Heart left ventricle (tissue), 16 donors: ENCODE data around the gene CIAO3. TPM values are rescaled to one million over a fixed set of nuclear protein-coding genes. Genes with fewer than 3 reads are reported as not detected.

Experiments
- ATAC-seq, 4 donors: fragments of 200-7000 bp; cut with Tn5 transposase; one replicate each; pipeline ENCODE4 v1.9.1; 2020 to 2022; ENCODE audit warnings: moderate library complexity in 4 of 4, mild to moderate bottlenecking in 3 of 4, moderate number of reproducible peaks in 1 of 4
- DNase-seq, 5 donors: peaks; one replicate each; pipeline ENCODE4 v3.0.0-alpha.2; 2020
- H3K27ac ChIP-seq, 12 donors: fragments of 200-600 bp; sonication (generic) in 4 of 12; one replicate each; pipeline versions ENCODE4 v1.5.0 to v1.8.0; 2016 to 2022; ENCODE audit warnings: mild to moderate bottlenecking in 2 of 12
- H3K27me3 ChIP-seq, 9 donors: fragments of 200-600 bp; sonication (generic) in 2 of 9; one replicate each; pipeline versions ENCODE4 v1.5.1 to v1.8.0; 2016 to 2022; ENCODE audit warnings: mild to moderate bottlenecking in 3 of 9
- H3K36me3 ChIP-seq, 9 donors: fragments of 200-600 bp; sonication (generic) in 2 of 9; one replicate each; pipeline versions ENCODE4 v1.5.0 to v1.8.0; 2018 to 2022; ENCODE audit warnings: mild to moderate bottlenecking in 2 of 9
- H3K4me1 ChIP-seq, 12 donors: fragments of 200-600 bp; sonication (generic) in 4 of 12; one replicate each; pipeline versions ENCODE4 v1.5.0 to v1.8.0; 2016 to 2022; ENCODE audit warnings: mild to moderate bottlenecking in 3 of 12
- H3K4me3 ChIP-seq, 12 donors: fragments of 200-600 bp; sonication (generic) in 4 of 12; one replicate each; pipeline versions ENCODE4 v1.5.0 to v1.8.0; 2017 to 2022; ENCODE audit warnings: mild to moderate bottlenecking in 9 of 12, moderate library complexity in 4 of 12
- H3K9me3 ChIP-seq, 12 donors: fragments of 200-600 bp; sonication (generic) in 4 of 12; one replicate each; pipeline versions ENCODE4 v1.5.0 to v1.8.0; 2016 to 2022; ENCODE audit warnings: mild to moderate bottlenecking in 1 of 12
- POLR2A ChIP-seq, 2 donors: fragments of 450-650 bp; IDR thresholded peaks; one replicate each; pipeline ENCODE4 v1.6.1; 2017; ENCODE audit warnings: antibody characterized with exemption in 2 of 2, mild to moderate bottlenecking in 2 of 2, moderate library complexity in 2 of 2
- WGBS, 4 donors: extraction: QIAGEN DNeasy Blood & Tissue Kit in 2 of 4; methylation state at CpG; one replicate each; pipeline versions ENCODE4 v1.1.5 to v1.1.7; 2013 to 2018; 5-methylcytosine and 5-hydroxymethylcytosine counted together
- intact Hi-C, 10 donors: fragments of 100-400 bp; cut with DNase I; formaldehyde crosslinking; loops; one replicate each; pipeline versions ENCODE4 v1.11.1 to v1.14.2; 2022
- polyA plus RNA-seq, 2 donors: library from polyadenylated mRNA; stranded (reverse); fragments of 200-250 nt; gene quantifications; one replicate each; pipeline ENCODE4 v1.2.3, GENCODE V29; 2013
- total RNA-seq, 9 donors: library from RNA; depleted of rRNA in 2 of 9; stranded (reverse); fragments of >200 nt in 2 of 9; fragmentation: NEBNext Ultra II Directional in 3 of 9; extraction: Animal tissue kit (Norgen Biotek cat#: 25700) in 3 of 9; gene quantifications; one replicate each; pipeline versions ENCODE4 v1.1.0 to v1.2.4, GENCODE V29; 2016 to 2023
- TF ChIP-seq, protein P1 (sequence below), 12 donors: fragments of 200-600 bp; sonication (generic) in 4 of 12; IDR thresholded peaks; one replicate each; pipeline versions ENCODE4 v1.5.0 to v1.8.0; 2018 to 2022; ENCODE audit warnings: antibody characterized with exemption in 12 of 12, mild to moderate bottlenecking in 5 of 12
- donor health status: ischemic (EF 13 %, LVEDD 7.1; RV severe dilation, severe dysfunction).
- donor health status: healthy with polysubstance abuse.
- donor health status: DM: no; HTN: yes; CAD: no.
- donor health status: DM: no; HTN: no; CAD: no.
- donor health status: ischemic (EF 25% LVEDD 6.9; RV normal size, moderate dysfunction).
- donor health status: ischemic (EF 25% LVEDD 5.7; RV mildly dilated, moderate dysfunction).
- donor health status: healthy.
- donor health status: DM: yes; HTN: yes; CAD: no.
- donor health status: ischemic (EF 35%, LVEDD 5.7; RV mildly dilated, moderate dysfunction).
- donor health status: nonischemic (EF 11% LVEDD 7.7; RV severe dilation, severe dysfunction).
- donor health status: DM: yes; HTN: yes; CAD: no.
- donor health status: PGD.
- donor health status: ischemic (EF 29% LVEDD 5.4; RV normal size, mild dysfunction).
- donor health status: nonischemic (EF 23%, LVEDD 6.1; RV moderate dilation, normal function).

The CIAO3 gene
- total and polyA plus RNA-seq, 11 donors: 21.4 to 41.5 (median 28.2) TPM

DNA sequence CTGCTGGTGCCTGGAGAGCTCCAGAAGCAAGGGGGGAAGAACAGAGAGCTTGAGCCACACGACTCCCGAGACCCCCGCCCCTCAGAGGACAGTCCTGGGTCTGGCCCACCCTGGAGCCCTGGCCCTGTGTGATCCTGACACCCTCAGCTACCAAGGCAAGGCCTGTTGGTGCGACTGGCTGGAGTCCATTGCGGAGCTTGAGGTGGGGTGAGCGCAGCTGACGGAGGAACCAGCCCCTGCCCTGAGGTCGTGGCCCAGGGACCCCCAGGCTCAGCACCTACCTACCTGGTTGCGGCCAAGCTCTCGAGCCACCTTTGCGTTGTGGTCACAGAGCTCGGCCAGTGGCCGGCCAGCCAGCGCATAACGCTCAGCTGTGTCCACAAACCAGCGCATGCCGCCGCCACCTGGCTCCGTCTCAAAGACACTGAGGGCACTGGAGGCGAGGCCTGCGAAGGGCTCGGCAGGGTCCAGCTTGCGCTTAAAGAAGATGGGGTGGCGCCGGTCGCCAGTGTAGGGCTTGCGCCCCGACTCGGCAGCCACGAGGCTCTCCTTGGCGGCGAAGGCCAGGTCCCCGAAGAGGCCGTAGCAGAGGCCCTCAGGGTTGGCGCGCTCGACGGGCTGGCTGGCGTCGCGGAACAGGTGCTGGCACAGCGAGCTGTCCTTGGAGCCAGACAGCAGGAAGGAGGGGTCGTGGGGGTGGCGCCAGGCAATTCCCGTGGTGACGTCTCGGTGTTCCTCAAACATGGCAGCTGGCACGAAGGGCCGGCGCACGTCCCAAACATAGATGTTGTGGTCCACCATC, 54.1 kb downstream of the CIAO3 start:
- Histone ChIP-seq H3K9me3 (no peaks in the 10 kb centered on the region), H3K36me3 (peaks cover 0 to 36% (median 22%) of the 10 kb centered on the region in 9 donors), H3K27me3 (peaks cover 0 to 3% (median 0%) of the 10 kb centered on the region in 9 donors), H3K27ac (no peak overlapping the region), H3K4me1 (peaks cover 10 to 69% (median 50%) of the 10 kb centered on the region in 12 donors), H3K4me3 (no peak overlapping the region)
- no peak for TF ChIP-seq POLR2A (IDR thresholded peaks at IDR 0.05)
- no peak for DNase-seq
- intact Hi-C loops: no loop called here
- ATAC-seq: no peak
- WGBS, 4 donors: 94 to 95% (median 95%) methylated on average over 49 to 51 of the region's 51 CpGs

DNA sequence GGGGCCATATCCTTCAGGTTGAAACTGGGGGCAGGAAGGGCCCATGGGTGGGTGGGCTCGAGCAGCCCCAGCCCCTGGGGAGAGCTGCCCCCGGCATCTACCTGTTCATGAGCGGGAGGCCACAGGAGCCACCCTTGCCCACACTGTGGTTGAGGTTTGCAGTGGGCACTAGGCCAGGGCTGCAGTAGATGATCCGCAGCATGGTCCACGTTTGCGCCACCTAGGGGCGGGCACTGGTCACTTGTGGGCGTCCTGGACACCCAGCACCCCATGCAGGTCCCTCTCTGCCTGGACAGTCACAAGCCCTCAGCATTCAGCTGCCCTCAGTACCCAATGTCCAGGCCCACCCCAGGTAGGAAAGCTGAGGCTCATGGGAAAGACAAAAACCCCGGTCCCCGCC, 54.8 kb downstream of the CIAO3 start:
- DNase-seq: no peak
- no peak for ATAC-seq
- TF ChIP-seq, protein P1, sequence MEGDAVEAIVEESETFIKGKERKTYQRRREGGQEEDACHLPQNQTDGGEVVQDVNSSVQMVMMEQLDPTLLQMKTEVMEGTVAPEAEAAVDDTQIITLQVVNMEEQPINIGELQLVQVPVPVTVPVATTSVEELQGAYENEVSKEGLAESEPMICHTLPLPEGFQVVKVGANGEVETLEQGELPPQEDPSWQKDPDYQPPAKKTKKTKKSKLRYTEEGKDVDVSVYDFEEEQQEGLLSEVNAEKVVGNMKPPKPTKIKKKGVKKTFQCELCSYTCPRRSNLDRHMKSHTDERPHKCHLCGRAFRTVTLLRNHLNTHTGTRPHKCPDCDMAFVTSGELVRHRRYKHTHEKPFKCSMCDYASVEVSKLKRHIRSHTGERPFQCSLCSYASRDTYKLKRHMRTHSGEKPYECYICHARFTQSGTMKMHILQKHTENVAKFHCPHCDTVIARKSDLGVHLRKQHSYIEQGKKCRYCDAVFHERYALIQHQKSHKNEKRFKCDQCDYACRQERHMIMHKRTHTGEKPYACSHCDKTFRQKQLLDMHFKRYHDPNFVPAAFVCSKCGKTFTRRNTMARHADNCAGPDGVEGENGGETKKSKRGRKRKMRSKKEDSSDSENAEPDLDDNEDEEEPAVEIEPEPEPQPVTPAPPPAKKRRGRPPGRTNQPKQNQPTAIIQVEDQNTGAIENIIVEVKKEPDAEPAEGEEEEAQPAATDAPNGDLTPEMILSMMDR (IDR thresholded peaks at IDR 0.05): peak in 7 of 12 donors; percentile 13 to 41 (median 34)
- no peak for TF ChIP-seq POLR2A (IDR thresholded peaks at IDR 0.05)
- Histone ChIP-seq H3K27ac (no peak overlapping the region), H3K27me3 (no peaks in the 10 kb centered on the region), H3K4me1 (peaks cover 14 to 76% (median 57%) of the 10 kb centered on the region in 12 donors), H3K9me3 (no peaks in the 10 kb centered on the region), H3K36me3 (peaks cover 0 to 41% (median 24%) of the 10 kb centered on the region in 9 donors), H3K4me3 (no peak overlapping the region)
- 65 to 93% (median 70%) methylated on average over 2 to 10 of the region's 10 CpGs for WGBS, 4 donors
- intact Hi-C loops: no loop called here

DNA sequence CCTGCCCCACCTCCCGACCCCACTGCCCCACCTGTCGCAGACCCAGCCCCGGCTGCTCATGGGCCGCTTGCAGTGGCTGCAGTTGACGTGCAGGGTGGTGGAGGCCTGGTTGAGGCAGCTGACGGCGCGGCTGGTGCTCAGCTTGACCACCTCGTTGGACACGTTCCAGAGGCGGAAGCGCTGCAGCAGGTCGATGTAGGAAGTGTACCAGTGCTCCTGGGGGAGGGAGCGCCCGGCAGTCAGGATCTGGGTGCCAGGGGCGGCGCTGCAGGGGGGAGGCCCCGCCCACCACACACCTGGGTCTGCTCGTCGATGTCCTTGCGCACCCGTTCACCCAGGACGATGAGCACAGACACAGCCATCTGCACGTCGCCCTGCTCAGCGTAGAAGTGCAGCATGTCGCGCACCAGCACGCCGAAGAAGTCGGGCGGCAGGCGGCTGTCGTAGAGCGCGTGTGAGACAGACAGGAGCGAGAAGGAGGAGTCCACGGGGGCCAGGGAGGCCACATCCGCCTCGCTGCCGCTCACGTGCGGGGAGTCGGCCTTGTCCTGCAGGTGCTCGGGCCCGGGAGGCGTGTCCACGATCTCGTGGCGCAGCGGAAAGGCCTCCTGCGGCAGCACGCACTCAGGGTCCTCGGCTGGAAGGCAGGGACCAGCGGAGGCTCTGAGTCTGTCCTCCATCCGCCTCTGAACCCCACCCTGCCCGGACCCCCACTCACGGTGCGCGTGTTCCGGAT, 55.7 kb downstream of the CIAO3 start:
- Histone ChIP-seq H3K4me3 (peak overlapping the region; percentile 46 to 86 (median 64)), H3K27ac (peak overlapping the region in 5 of 12 donors; percentile 62 to 86 (median 76)), H3K4me1 (peaks cover 14 to 74% (median 55%) of the 10 kb centered on the region in 12 donors), H3K9me3 (no peaks in the 10 kb centered on the region), H3K36me3 (peaks cover 0 to 41% (median 24%) of the 10 kb centered on the region in 9 donors), H3K27me3 (no peaks in the 10 kb centered on the region)
- ATAC-seq (no peak), DNase-seq (peak in 1 of 5 donors; percentile 51)
- TF ChIP-seq POLR2A (IDR thresholded peaks at IDR 0.05): no peak
- TF ChIP-seq, protein P1 (IDR thresholded peaks at IDR 0.05): no peak
- WGBS, 4 donors: 92 to 94% (median 94%) methylated on average over 45 to 61 of the region's 61 CpGs
- intact Hi-C loops: no loop called here

DNA sequence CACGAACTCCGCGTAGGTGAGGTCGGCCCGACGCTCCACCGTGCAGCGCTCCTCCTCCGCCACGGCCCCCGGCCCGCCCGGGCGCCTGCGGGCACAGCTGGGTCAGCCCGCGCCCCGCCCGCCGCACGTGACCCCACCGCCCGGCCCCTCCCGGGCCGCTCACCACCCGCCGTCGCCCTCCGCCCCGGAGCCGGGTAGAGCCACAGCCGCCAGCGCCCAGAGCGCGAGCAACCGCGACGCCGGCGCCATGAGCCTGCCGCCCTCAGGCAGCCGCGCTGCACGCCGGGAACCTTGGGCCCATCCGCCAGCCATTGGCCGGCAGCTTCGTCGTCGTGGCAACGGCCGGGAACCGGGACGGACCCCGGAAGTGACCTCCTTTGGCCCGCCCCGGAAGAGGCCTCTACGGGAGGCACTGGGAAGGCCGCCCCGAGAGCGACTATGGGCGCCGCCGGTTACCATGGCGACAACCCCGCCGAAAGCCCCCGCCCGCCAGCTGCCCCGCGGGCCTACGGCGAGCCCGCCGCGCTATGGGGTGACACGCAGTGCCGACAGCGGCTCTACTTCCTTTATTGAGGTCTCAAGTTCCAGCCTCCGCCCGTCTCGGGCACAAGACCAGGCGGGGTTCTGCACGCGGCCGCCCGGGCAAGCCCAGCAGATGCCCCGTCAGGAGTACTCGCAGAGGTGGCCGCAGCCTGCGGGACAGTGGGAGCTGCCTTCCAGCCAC, 56.6 kb downstream of the CIAO3 start, which contains the start of gene JMJD8:
TSS of gene JMJD8 (minus strand) at position 264 of the 724 bp plus-strand sequence. CDS start at position 249, 15 bp downstream.
- DNase-seq (peak; percentile 98 to 99 (median 98)), ATAC-seq (peak; percentile 72 to 83 (median 74))
- peaks cover 14 to 70% (median 52%) of the 10 kb centered on the region in 12 donors for H3K4me1 ChIP-seq
- intact Hi-C loops: no loop called here
- H3K27ac ChIP-seq: peak within 1 kb of the TSS in 11 of 12 donors; percentile 62 to 91 (median 79)
- peaks cover 0 to 41% (median 24%) of the 10 kb centered on the region in 9 donors for H3K36me3 ChIP-seq
- H3K4me3 ChIP-seq: peak within 1 kb of the TSS; percentile 46 to 86 (median 64)
- 2 to 7% (median 4%) methylated on average over 19 to 91 of the region's 91 CpGs for WGBS, 4 donors
- H3K9me3 ChIP-seq: no peaks in the 10 kb centered on the region
- TF ChIP-seq, protein P1 (IDR thresholded peaks at IDR 0.05): no peak
- TF ChIP-seq POLR2A (IDR thresholded peaks at IDR 0.05): peak in 1 of 2 donors; percentile 80
- H3K27me3 ChIP-seq: no peaks in the 10 kb centered on the region
